Measurements from ENCODE around the gene PRDM5. TPM values are rescaled to one million over a fixed set of nuclear protein-coding genes. Genes with fewer than 3 reads are reported as not detected.

PRDM5 gene
- total and polyA plus RNA-seq, 7 donors, result 0.56 to 3.4 (median 2.2) TPM

DNA sequence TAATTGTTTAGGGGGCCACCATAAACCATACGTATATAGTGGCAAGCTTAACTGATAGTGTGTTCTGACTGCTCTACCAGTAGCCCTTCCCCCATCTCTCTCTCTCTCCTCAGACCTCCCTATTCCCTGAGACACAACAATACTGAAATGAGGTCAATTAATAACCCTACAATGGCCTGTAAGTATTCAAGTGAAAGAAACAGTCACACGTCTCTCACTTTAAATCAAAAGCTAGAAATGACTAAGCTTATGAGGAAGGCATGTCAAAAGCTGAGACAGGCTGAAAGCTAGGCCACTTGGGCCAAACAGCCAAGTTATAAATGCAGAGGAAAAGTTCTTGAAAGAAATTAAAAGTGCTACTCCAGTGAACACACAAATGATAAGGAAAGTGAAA lies 78.0 kb downstream of the PRDM5 start:
- no peaks in the 10 kb centered on the region for H3K4me1 ChIP-seq
- WGBS, 3 donors, result 89 to 93% (median 91%) methylated on average over 2 of the region's 2 CpGs
- DNase-seq (no peak), ATAC-seq (no peak)
- no peaks in the 10 kb centered on the region for H3K9me3 ChIP-seq
- intact Hi-C loops (cut with DNase I), result no loop called here
- H3K27me3 ChIP-seq (ENCODE audit: insufficient read depth in 3 of 3, low read length in 2 of 3), result no peaks in the 10 kb centered on the region
- H3K36me3 ChIP-seq (ENCODE audit: insufficient read depth in 1 of 2, low read depth in 1 of 2), result no peaks in the 10 kb centered on the region
- no peak overlapping the region for H3K4me3 ChIP-seq
- H3K27ac ChIP-seq, result no peak overlapping the region
- TF ChIP-seq CTCF (IDR thresholded peaks at IDR 0.05), result no peak

GRCh38 chr4:120843849-120844527 lies 78.5 kb downstream of the PRDM5 start:
- DNase-seq (peak in 1 of 2 donors; percentile 38), ATAC-seq (no peak)

GRCh38 chr4:120842031-120842430 lies 80.5 kb downstream of the PRDM5 start:
- WGBS, 3 donors, result 48 to 54% (median 50%) methylated on average over 3 of the region's 3 CpGs
- H3K9me3 ChIP-seq, result no peaks in the 10 kb centered on the region
- no peak for TF ChIP-seq CTCF (IDR thresholded peaks at IDR 0.05)
- H3K27me3 ChIP-seq (ENCODE audit: insufficient read depth in 3 of 3, low read length in 2 of 3), result no peaks in the 10 kb centered on the region
- H3K27ac ChIP-seq, result no peak overlapping the region
- no peaks in the 10 kb centered on the region for H3K4me1 ChIP-seq
- H3K4me3 ChIP-seq, result no peak overlapping the region
- no peak for ATAC-seq
- no peak for DNase-seq
- intact Hi-C loops (cut with DNase I), result no loop called here
- H3K36me3 ChIP-seq (ENCODE audit: insufficient read depth in 1 of 2, low read depth in 1 of 2), result no peaks in the 10 kb centered on the region

More at GRCh38 chr4:120843849-120844527, 78.5 kb downstream of the PRDM5 start:
- Histone ChIP-seq H3K27ac (no peak overlapping the region), H3K36me3 (ENCODE audit: insufficient read depth in 1 of 2, low read depth in 1 of 2) (no peaks in the 10 kb centered on the region), H3K4me1 (no peaks in the 10 kb centered on the region), H3K9me3 (no peaks in the 10 kb centered on the region), H3K27me3 (ENCODE audit: insufficient read depth in 3 of 3, low read length in 2 of 3) (no peaks in the 10 kb centered on the region), H3K4me3 (no peak overlapping the region)
- WGBS, 3 donors, result 93 to 96% (median 95%) methylated on average over 7 of the region's 7 CpGs
- intact Hi-C loops (cut with DNase I), result no loop called here
- TF ChIP-seq CTCF (IDR thresholded peaks at IDR 0.05), result no peak

- intact Hi-C loops (cut with DNase I), result no loop called here
- H3K9me3 ChIP-seq, result no peaks in the 10 kb centered on the region
- 81 to 86% (median 85%) methylated on average over 3 of the region's 3 CpGs for WGBS, 3 donors
- H3K4me1 ChIP-seq, result no peaks in the 10 kb centered on the region
- no peaks in the 10 kb centered on the region for H3K36me3 ChIP-seq (ENCODE audit: insufficient read depth in 1 of 2, low read depth in 1 of 2)
- DNase-seq (no peak), ATAC-seq (no peak)
- no peak overlapping the region for H3K27ac ChIP-seq
- no peak for TF ChIP-seq CTCF (IDR thresholded peaks at IDR 0.05)
- no peak overlapping the region for H3K4me3 ChIP-seq
- H3K27me3 ChIP-seq (ENCODE audit: insufficient read depth in 3 of 3, low read length in 2 of 3), result no peaks in the 10 kb centered on the region
These were observed 80.9 kb downstream of the PRDM5 start for GRCh38 chr4:120841580-120841979.
